ENCODE measurements around the gene PHF23.

PHF23 gene

GRCh38 chr17:7215652-7216180 is 23.5 kb downstream of the PHF23 start:
- Histone ChIP-seq H3K4me3 (ENCODE audit: low read depth, low read length) (peak overlapping the region; percentile 61), H3K9me3 (ENCODE audit: severe bottlenecking) (no peaks in the 10 kb centered on the region), H3K36me3 (peaks cover 3% of the 10 kb centered on the region), H3K27me3 (ENCODE audit: insufficient read depth, low read depth, severe bottlenecking) (no peaks in the 10 kb centered on the region), H3K27ac (peak overlapping the region; percentile 69)
- peak; percentile 28 for DNase-seq
- TF ChIP-seq CTCF (IDR thresholded peaks at IDR 0.05; ENCODE audit: low read depth, low read length): no peak

GRCh38 chr17:7215136-7215638 is 24.1 kb downstream of the PHF23 start:
- peak overlapping the region; percentile 53 for H3K4me3 ChIP-seq (ENCODE audit: low read depth, low read length)
- no peaks in the 10 kb centered on the region; the same call in 1 of the 2 replicates for H3K36me3 ChIP-seq
- TF ChIP-seq CTCF (IDR thresholded peaks at IDR 0.05; ENCODE audit: low read depth, low read length): no peak
- DNase-seq: no peak
- H3K27me3 ChIP-seq (ENCODE audit: insufficient read depth, low read depth, severe bottlenecking): no peaks in the 10 kb centered on the region
- no peaks in the 10 kb centered on the region for H3K9me3 ChIP-seq (ENCODE audit: severe bottlenecking)
- peak overlapping the region; percentile 22 for H3K27ac ChIP-seq

- H3K4me3 ChIP-seq (ENCODE audit: low read depth, low read length): peak overlapping the region; percentile 53
- DNase-seq: peak; percentile 100
- H3K36me3 ChIP-seq: no peaks in the 10 kb centered on the region; the same call in 1 of the 2 replicates
- H3K27ac ChIP-seq: peak overlapping the region; percentile 77
- TF ChIP-seq CTCF (IDR thresholded peaks at IDR 0.05; ENCODE audit: low read depth, low read length): peak; percentile 79
- no peaks in the 10 kb centered on the region for H3K27me3 ChIP-seq (ENCODE audit: insufficient read depth, low read depth, severe bottlenecking)
- no peaks in the 10 kb centered on the region for H3K9me3 ChIP-seq (ENCODE audit: severe bottlenecking)
Observed at GRCh38 chr17:7214300-7215135, 24.7 kb downstream of the PHF23 start.

GRCh38 chr17:7213895-7214299 is 25.4 kb downstream of the PHF23 start:
- peak; percentile 92 for DNase-seq
- Histone ChIP-seq H3K27ac (peak overlapping the region; percentile 77), H3K27me3 (ENCODE audit: insufficient read depth, low read depth, severe bottlenecking) (no peaks in the 10 kb centered on the region), H3K9me3 (ENCODE audit: severe bottlenecking) (no peaks in the 10 kb centered on the region), H3K4me3 (ENCODE audit: low read depth, low read length) (peak overlapping the region; percentile 24), H3K36me3 (no peaks in the 10 kb centered on the region; the same call in 1 of the 2 replicates)
- TF ChIP-seq CTCF (IDR thresholded peaks at IDR 0.05; ENCODE audit: low read depth, low read length): peak; percentile 70

GRCh38 chr17:7211491-7212273 is 27.6 kb downstream of the PHF23 start:
- Histone ChIP-seq H3K4me3 (ENCODE audit: low read depth, low read length) (no peak overlapping the region), H3K36me3 (peaks cover 9% of the 10 kb centered on the region), H3K27me3 (ENCODE audit: insufficient read depth, low read depth, severe bottlenecking) (no peaks in the 10 kb centered on the region), H3K9me3 (ENCODE audit: severe bottlenecking) (no peaks in the 10 kb centered on the region), H3K27ac (peak overlapping the region; percentile 51)
- TF ChIP-seq CTCF (IDR thresholded peaks at IDR 0.05; ENCODE audit: low read depth, low read length): no peak
- DNase-seq: no peak

All from WERI-Rb-1 (cell line).